ENCODE measurements around the gene MET. TPM values are rescaled to one million over a fixed set of nuclear protein-coding genes. Genes with fewer than 3 reads are reported as not detected.

MET gene
- total and polyA plus RNA-seq, 2 of the 13 experiments (the other 11 are each of a cell fraction or from before 2014, with no cell fraction given), result 21.8 to 31.5 TPM

DNA sequence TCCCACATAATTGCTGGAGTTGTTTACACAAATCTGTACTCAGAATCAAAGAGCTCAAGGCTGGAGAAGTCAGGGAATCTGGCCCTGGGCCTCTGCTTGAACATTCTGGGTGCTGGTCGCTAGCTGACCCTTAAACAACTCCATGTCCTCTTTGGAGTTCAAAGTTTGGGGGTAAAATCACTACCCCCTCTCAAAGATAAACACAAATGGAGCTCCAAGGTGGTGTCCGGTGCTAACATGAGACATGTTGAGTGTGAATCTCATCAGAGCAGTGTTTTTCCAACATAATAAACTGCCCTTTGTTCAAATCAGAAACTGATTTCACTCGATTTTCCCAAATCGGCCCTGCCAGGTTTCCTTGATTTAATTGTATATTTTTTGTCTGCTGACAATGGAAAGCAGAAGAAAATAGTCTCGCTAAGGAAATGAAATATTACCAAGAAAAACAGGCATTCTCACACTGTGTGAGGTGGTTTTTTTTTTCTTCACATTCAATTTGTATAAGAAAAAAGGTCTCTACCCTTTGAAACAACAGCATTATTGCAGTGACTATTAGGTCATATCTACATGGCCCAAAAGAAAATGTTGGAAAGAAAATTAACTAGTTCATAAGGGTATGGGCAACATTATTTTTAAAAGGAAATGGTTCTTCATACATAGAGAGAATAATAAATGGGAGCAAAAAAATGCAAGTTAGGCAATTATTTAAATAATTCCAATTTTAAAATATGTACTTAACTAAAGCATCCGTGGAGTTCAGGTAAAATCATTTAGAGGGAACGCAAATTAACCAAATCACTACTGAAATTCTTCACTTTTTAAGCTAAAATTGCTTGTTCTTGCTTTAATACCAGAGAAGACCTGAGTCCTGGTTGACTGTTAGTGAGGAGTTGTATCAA lies 134.3 kb downstream of the MET start (continued):
- TF ChIP-seq, protein P1, sequence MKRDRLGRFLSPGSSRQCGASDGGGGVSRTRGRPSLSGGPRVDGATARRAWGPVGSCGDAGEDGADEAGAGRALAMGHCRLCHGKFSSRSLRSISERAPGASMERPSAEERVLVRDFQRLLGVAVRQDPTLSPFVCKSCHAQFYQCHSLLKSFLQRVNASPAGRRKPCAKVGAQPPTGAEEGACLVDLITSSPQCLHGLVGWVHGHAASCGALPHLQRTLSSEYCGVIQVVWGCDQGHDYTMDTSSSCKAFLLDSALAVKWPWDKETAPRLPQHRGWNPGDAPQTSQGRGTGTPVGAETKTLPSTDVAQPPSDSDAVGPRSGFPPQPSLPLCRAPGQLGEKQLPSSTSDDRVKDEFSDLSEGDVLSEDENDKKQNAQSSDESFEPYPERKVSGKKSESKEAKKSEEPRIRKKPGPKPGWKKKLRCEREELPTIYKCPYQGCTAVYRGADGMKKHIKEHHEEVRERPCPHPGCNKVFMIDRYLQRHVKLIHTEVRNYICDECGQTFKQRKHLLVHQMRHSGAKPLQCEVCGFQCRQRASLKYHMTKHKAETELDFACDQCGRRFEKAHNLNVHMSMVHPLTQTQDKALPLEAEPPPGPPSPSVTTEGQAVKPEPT (CRISPR knock-in tag; IDR thresholded peaks at IDR 0.05; ENCODE audit: low read depth), result no peak
- TF ChIP-seq, protein P2, sequence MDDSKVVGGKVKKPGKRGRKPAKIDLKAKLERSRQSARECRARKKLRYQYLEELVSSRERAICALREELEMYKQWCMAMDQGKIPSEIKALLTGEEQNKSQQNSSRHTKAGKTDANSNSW (CRISPR knock-in tag; IDR thresholded peaks at IDR 0.05; ENCODE audit: borderline replicate concordance), result no peak
- TF ChIP-seq ZNF180 (CRISPR knock-in tag; IDR thresholded peaks at IDR 0.05; ENCODE audit: borderline replicate concordance, low read depth) (no peak), STAT5B (CRISPR knock-in tag; IDR thresholded peaks at IDR 0.05) (no peak), ZNF337 (CRISPR knock-in tag; IDR thresholded peaks at IDR 0.05; ENCODE audit: borderline replicate concordance, low read depth) (no peak), KDM4B (CRISPR knock-in tag; IDR thresholded peaks at IDR 0.05) (0 out of 2 replicates have a peak, but pooled peaks have one; percentile 23), ZNF543 (CRISPR knock-in tag; IDR thresholded peaks at IDR 0.05) (no peak), BHLHE40 (IDR thresholded peaks at IDR 0.05; ENCODE audit: low read length) (no peak), ZNF431 (CRISPR knock-in tag; IDR thresholded peaks at IDR 0.05; ENCODE audit: borderline replicate concordance, low read depth) (no peak), KDM5A (IDR thresholded peaks at IDR 0.05; ENCODE audit: borderline replicate concordance, low read length) (no peak), THYN1 (CRISPR knock-in tag; IDR thresholded peaks at IDR 0.05; ENCODE audit: borderline replicate concordance, low read depth) (no peak), ZNF720 (CRISPR knock-in tag; IDR thresholded peaks at IDR 0.05) (no peak), RORA (CRISPR knock-in tag; IDR thresholded peaks at IDR 0.05) (no peak), TRIM24 (CRISPR knock-in tag; IDR thresholded peaks at IDR 0.05) (no peak), FOXM1 (CRISPR knock-in tag; IDR thresholded peaks at IDR 0.05) (no peak), HNF4G (IDR thresholded peaks at IDR 0.05; ENCODE audit: borderline replicate concordance, low read depth, low read length) (peak; percentile 89), HNF4G (CRISPR knock-in tag; IDR thresholded peaks at IDR 0.05; ENCODE audit: borderline replicate concordance, low read depth) (peak; percentile 64; the same call in 1 of the 2 replicates), ELF1 (CRISPR knock-in tag; IDR thresholded peaks at IDR 0.05) (no peak), KLF9 (CRISPR knock-in tag; IDR thresholded peaks at IDR 0.05; ENCODE audit: low read depth) (no peak)
- TF ChIP-seq, protein P3, sequence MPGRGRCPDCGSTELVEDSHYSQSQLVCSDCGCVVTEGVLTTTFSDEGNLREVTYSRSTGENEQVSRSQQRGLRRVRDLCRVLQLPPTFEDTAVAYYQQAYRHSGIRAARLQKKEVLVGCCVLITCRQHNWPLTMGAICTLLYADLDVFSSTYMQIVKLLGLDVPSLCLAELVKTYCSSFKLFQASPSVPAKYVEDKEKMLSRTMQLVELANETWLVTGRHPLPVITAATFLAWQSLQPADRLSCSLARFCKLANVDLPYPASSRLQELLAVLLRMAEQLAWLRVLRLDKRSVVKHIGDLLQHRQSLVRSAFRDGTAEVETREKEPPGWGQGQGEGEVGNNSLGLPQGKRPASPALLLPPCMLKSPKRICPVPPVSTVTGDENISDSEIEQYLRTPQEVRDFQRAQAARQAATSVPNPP (CRISPR knock-in tag; IDR thresholded peaks at IDR 0.05), result no peak
- TF ChIP-seq, protein P4, sequence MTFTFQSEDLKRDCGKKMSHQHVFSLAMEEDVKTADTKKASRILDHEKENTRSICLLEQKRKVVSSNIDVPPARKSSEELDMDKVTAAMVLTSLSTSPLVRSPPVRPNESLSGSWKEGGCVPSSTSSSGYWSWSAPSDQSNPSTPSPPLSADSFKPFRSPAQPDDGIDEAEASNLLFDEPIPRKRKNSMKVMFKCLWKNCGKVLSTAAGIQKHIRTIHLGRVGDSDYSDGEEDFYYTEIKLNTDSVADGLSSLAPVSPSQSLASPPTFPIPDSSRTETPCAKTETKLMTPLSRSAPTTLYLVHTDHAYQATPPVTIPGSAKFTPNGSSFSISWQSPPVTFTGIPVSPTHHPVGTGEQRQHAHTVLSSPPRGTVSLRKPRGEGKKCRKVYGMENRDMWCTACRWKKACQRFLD (CRISPR knock-in tag; IDR thresholded peaks at IDR 0.05; ENCODE audit: borderline replicate concordance), result no peak
- TF ChIP-seq, protein P5, sequence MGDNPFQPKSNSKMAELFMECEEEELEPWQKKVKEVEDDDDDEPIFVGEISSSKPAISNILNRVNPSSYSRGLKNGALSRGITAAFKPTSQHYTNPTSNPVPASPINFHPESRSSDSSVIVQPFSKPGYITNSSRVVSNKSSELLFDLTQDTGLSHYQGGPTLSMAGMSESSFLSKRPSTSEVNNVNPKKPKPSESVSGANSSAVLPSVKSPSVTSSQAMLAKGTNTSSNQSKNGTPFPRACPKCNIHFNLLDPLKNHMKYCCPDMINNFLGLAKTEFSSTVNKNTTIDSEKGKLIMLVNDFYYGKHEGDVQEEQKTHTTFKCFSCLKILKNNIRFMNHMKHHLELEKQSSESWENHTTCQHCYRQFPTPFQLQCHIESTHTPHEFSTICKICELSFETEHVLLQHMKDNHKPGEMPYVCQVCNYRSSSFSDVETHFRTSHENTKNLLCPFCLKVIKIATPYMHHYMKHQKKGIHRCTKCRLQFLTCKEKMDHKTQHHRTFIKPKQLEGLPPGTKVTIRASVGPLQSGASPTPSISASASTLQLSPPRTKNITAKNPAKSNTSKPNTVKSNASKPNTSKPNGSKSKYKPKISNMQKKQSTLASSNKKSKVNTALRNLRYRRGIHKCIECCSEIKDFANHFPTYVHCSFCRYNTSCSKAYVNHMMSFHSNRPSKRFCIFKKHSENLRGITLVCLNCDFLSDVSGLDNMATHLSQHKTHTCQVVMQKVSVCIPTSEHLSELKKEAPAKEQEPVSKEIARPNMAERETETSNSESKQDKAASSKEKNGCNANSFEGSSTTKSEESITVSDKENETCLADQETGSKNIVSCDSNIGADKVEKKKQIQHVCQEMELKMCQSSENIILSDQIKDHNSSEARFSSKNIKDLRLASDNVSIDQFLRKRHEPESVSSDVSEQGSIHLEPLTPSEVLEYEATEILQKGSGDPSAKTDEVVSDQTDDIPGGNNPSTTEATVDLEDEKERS (CRISPR knock-in tag; IDR thresholded peaks at IDR 0.05), result no peak

Data from HepG2 (cell line).